ENCODE data around the gene SLC16A10.
"Not testable (repeated sequence)": the region's sequence is repeated elsewhere in the genome, so short reads cannot be mapped to it uniquely, and the experiment has no call there.

Gene SLC16A10

GRCh38 chr6:111219785-111220184 lies 132.5 kb downstream of the SLC16A10 start:
- DNase-seq (ENCODE audit: low read depth in 2 of 2) = no peak

GRCh38 chr6:111220383-111221031 lies 133.2 kb downstream of the SLC16A10 start:
- no peak for DNase-seq (ENCODE audit: low read depth in 2 of 2)

- no peak for DNase-seq (ENCODE audit: low read depth in 2 of 2)
Observed at GRCh38 chr6:111221804-111222203, 134.5 kb downstream of the SLC16A10 start.

- no peak for DNase-seq (ENCODE audit: low read depth in 2 of 2)
Observed at GRCh38 chr6:111222341-111222740, 135.0 kb downstream of the SLC16A10 start.

GRCh38 chr6:111228094-111228493 lies 140.8 kb downstream of the SLC16A10 start:
- DNase-seq (ENCODE audit: low read depth in 2 of 2) = no peak

GRCh38 chr6:111230351-111231089 lies 143.2 kb downstream of the SLC16A10 start:
- no peak for DNase-seq (ENCODE audit: low read depth in 2 of 2)

GRCh38 chr6:111231090-111231459 lies 143.8 kb downstream of the SLC16A10 start:
- DNase-seq (ENCODE audit: low read depth in 2 of 2) = no peak

- no peak for DNase-seq (ENCODE audit: low read depth in 2 of 2)
Observed at GRCh38 chr6:111237852-111238251, 150.5 kb downstream of the SLC16A10 start.

GRCh38 chr6:111238464-111239119 lies 151.3 kb downstream of the SLC16A10 start:
- no peak for DNase-seq (ENCODE audit: low read depth in 2 of 2)

- no peak for DNase-seq (ENCODE audit: low read depth in 2 of 2)
Observed at GRCh38 chr6:111239461-111239860, 152.2 kb downstream of the SLC16A10 start.

- DNase-seq (ENCODE audit: low read depth in 2 of 2) = no peak
Observed at GRCh38 chr6:111242452-111242851, 155.1 kb downstream of the SLC16A10 start.

- no peak for DNase-seq (ENCODE audit: low read depth in 2 of 2)
Observed at GRCh38 chr6:111243095-111243494, 155.8 kb downstream of the SLC16A10 start.

GRCh38 chr6:111248789-111249188 lies 161.5 kb downstream of the SLC16A10 start:
- DNase-seq (ENCODE audit: low read depth in 2 of 2) = no peak

GRCh38 chr6:111250791-111251354 lies 163.6 kb downstream of the SLC16A10 start:
- DNase-seq (ENCODE audit: low read depth in 2 of 2) = no peak

GRCh38 chr6:111252726-111253125 lies 165.4 kb downstream of the SLC16A10 start:
- no peak for DNase-seq (ENCODE audit: low read depth in 2 of 2)

GRCh38 chr6:111254004-111254778 lies 166.9 kb downstream of the SLC16A10 start:
- DNase-seq (ENCODE audit: low read depth in 2 of 2) = no peak

GRCh38 chr6:111254779-111255166 lies 167.5 kb downstream of the SLC16A10 start:
- DNase-seq (ENCODE audit: low read depth in 2 of 2) = no peak

GRCh38 chr6:111255838-111256237 lies 168.5 kb downstream of the SLC16A10 start:
- DNase-seq (ENCODE audit: low read depth in 2 of 2) = not testable (repeated sequence)

GRCh38 chr6:111256646-111257045 lies 169.3 kb downstream of the SLC16A10 start:
- DNase-seq (ENCODE audit: low read depth in 2 of 2) = no peak

- no peak for DNase-seq (ENCODE audit: low read depth in 2 of 2)
Observed at GRCh38 chr6:111258010-111258409, 170.7 kb downstream of the SLC16A10 start.

- no peak for DNase-seq (ENCODE audit: low read depth in 2 of 2)
Observed at GRCh38 chr6:111258615-111259088, 171.3 kb downstream of the SLC16A10 start.
